HepG2 (cell line): ENCODE measurements around the gene TPRN.
A peak's percentile ranks its signal among the peaks of the same experiment; 100 is the strongest.

Source experiments
- CTCF ChIP-seq: sonication (generic); formaldehyde crosslinking; IDR thresholded peaks from 2 replicates; pipeline ENCODE4 v1.5.0; 2020; ENCODE audit warnings: mild to moderate bottlenecking, missing genetic modification reagents, moderate library complexity
- GTF2F1 ChIP-seq: fragments of 150-350 bp; IDR thresholded peaks from 2 replicates; pipeline ENCODE4 v1.6.1; 2014; ENCODE audit warnings: low read length
- POLR2AphosphoS5 ChIP-seq: IDR thresholded peaks from 2 replicates; pipeline ENCODE4 v1.6.1; 2012; ENCODE audit warnings: low read depth, low read length
- SAFB2 ChIP-seq: sonication (generic); formaldehyde crosslinking; IDR thresholded peaks from 2 replicates; pipeline ENCODE4 v1.5.1; 2020; ENCODE audit warnings: missing genetic modification reagents, low read depth, mild to moderate bottlenecking, borderline replicate concordance
- ZBTB34 ChIP-seq: sonication (generic); formaldehyde crosslinking; IDR thresholded peaks from 2 replicates; pipeline ENCODE4 v1.8.0; 2022; ENCODE audit warnings: mild to moderate bottlenecking, missing genetic modification reagents
- ZBTB49 ChIP-seq: sonication (generic); formaldehyde crosslinking; IDR thresholded peaks from 2 replicates; pipeline ENCODE4 v1.4.0; 2020; ENCODE audit warnings: missing genetic modification reagents, borderline replicate concordance
- TF ChIP-seq, protein P1 (sequence below): sonication (generic); formaldehyde crosslinking; IDR thresholded peaks from 2 replicates; pipeline ENCODE4 v1.9.0; 2021; ENCODE audit warnings: missing genetic modification reagents, borderline replicate concordance
- TF ChIP-seq, protein P2 (sequence below): sonication (generic); formaldehyde crosslinking; conservative IDR thresholded peaks from 2 replicates; pipeline ENCODE4 v1.5.0; 2020; ENCODE audit warnings: missing genetic modification reagents

- TF ChIP-seq ZBTB34 (CRISPR knock-in tag) (peak; percentile 16; the same call in 1 of the 2 replicates), GTF2F1 (0 out of 2 replicates have a peak, but pooled peaks have one; percentile 56), SAFB2 (CRISPR knock-in tag) (no peak; the same call in 1 of the 2 replicates), POLR2AphosphoS5 (peak; percentile 72), CTCF (CRISPR knock-in tag) (peak; percentile 88), ZBTB49 (CRISPR knock-in tag) (no peak)
- TF ChIP-seq, protein P1, sequence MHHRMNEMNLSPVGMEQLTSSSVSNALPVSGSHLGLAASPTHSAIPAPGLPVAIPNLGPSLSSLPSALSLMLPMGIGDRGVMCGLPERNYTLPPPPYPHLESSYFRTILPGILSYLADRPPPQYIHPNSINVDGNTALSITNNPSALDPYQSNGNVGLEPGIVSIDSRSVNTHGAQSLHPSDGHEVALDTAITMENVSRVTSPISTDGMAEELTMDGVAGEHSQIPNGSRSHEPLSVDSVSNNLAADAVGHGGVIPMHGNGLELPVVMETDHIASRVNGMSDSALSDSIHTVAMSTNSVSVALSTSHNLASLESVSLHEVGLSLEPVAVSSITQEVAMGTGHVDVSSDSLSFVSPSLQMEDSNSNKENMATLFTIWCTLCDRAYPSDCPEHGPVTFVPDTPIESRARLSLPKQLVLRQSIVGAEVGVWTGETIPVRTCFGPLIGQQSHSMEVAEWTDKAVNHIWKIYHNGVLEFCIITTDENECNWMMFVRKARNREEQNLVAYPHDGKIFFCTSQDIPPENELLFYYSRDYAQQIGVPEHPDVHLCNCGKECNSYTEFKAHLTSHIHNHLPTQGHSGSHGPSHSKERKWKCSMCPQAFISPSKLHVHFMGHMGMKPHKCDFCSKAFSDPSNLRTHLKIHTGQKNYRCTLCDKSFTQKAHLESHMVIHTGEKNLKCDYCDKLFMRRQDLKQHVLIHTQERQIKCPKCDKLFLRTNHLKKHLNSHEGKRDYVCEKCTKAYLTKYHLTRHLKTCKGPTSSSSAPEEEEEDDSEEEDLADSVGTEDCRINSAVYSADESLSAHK (CRISPR knock-in tag) = peak; percentile 75
- TF ChIP-seq, protein P2, sequence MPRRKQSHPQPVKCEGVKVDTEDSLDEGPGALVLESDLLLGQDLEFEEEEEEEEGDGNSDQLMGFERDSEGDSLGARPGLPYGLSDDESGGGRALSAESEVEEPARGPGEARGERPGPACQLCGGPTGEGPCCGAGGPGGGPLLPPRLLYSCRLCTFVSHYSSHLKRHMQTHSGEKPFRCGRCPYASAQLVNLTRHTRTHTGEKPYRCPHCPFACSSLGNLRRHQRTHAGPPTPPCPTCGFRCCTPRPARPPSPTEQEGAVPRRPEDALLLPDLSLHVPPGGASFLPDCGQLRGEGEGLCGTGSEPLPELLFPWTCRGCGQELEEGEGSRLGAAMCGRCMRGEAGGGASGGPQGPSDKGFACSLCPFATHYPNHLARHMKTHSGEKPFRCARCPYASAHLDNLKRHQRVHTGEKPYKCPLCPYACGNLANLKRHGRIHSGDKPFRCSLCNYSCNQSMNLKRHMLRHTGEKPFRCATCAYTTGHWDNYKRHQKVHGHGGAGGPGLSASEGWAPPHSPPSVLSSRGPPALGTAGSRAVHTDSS = peak; percentile 87; the same call in 1 of the 2 replicates
These were observed 11.8 kb downstream of the TPRN start, which contains the start of the genes ANAPC2 and SSNA1 for GRCh38 chr9:137188490-137189296.
